Colonic mucosa (tissue), 4 donors: Measurements from ENCODE around the gene FOXL1. TPM values are rescaled to one million over a fixed set of nuclear protein-coding genes. Genes with fewer than 3 reads are reported as not detected.

Experiments
- DNase-seq: peaks from one replicate; pipeline ENCODE4 v3.0.0-alpha.2; 2020
- H3K27ac ChIP-seq: fragments of 200-600 bp; one replicate; pipeline ENCODE4 v1.8.0; 2021
- H3K27me3 ChIP-seq: fragments of 200-600 bp; one replicate; pipeline ENCODE4 v1.8.0; 2021
- H3K36me3 ChIP-seq: fragments of 200-600 bp; one replicate; pipeline ENCODE4 v1.8.0; 2021
- H3K4me1 ChIP-seq: fragments of 200-600 bp; one replicate; pipeline ENCODE4 v1.8.0; 2021; ENCODE audit warnings: mild to moderate bottlenecking
- H3K4me3 ChIP-seq: fragments of 200-600 bp; one replicate; pipeline ENCODE4 v1.8.0; 2021
- H3K9ac ChIP-seq, 2 donors: one replicate each; pipeline ENCODE4 v1.7.0; 2013; ENCODE audit warnings: control low read depth in 2 of 2, low read depth in 2 of 2, low read length in 2 of 2
- H3K9me3 ChIP-seq: fragments of 200-600 bp; one replicate; pipeline ENCODE4 v1.8.0; 2021
- CTCF ChIP-seq: fragments of 200-600 bp; IDR thresholded peaks from one replicate; pipeline ENCODE4 v1.8.0; 2022; ENCODE audit warnings: antibody characterized with exemption, mild to moderate bottlenecking
- intact Hi-C: fragments of 100-400 bp; cut with DNase I; formaldehyde crosslinking; loops from one replicate; pipeline ENCODE4 v1.14.1; 2022
- total RNA-seq, 2 donors: library from RNA; stranded (reverse); fragmentation: NEBNext Ultra II Directional in 1 of 2; extraction: Animal tissue kit (Norgen Biotek cat#: 25700) in 1 of 2; gene quantifications; one replicate each; pipeline ENCODE4 v1.2.1, GENCODE V29; 2021
- donor health status: healthy.
- donor health status: DM: no; HTN: no; CAD: no.
- donor health status: DM: no; HTN: no; CAD: no.

The FOXL1 gene
- total RNA-seq, 2 donors from 2014 or later: 2.5 to 3.2 TPM

- H3K27me3 ChIP-seq: no peaks in the 10 kb centered on the region
- H3K9ac ChIP-seq: no peak overlapping the region
- intact Hi-C loops: no loop called here
- H3K4me3 ChIP-seq: no peak overlapping the region
- TF ChIP-seq CTCF: no peak
- H3K4me1 ChIP-seq: no peaks in the 10 kb centered on the region
- no peaks in the 10 kb centered on the region for H3K9me3 ChIP-seq
- DNase-seq: no peak
- no peaks in the 10 kb centered on the region for H3K36me3 ChIP-seq
- no peak overlapping the region for H3K27ac ChIP-seq
Observed at GRCh38 chr16:86616906-86617305, 38.6 kb downstream of the FOXL1 start.

GRCh38 chr16:86618431-86619238 is 40.3 kb downstream of the FOXL1 start:
- Histone ChIP-seq H3K27ac (no peak overlapping the region), H3K9ac (no peak overlapping the region), H3K4me3 (no peak overlapping the region), H3K4me1 (no peaks in the 10 kb centered on the region), H3K27me3 (no peaks in the 10 kb centered on the region), H3K9me3 (no peaks in the 10 kb centered on the region), H3K36me3 (no peaks in the 10 kb centered on the region)
- intact Hi-C loops: no loop called here
- TF ChIP-seq CTCF: no peak
- DNase-seq: no peak

DNA sequence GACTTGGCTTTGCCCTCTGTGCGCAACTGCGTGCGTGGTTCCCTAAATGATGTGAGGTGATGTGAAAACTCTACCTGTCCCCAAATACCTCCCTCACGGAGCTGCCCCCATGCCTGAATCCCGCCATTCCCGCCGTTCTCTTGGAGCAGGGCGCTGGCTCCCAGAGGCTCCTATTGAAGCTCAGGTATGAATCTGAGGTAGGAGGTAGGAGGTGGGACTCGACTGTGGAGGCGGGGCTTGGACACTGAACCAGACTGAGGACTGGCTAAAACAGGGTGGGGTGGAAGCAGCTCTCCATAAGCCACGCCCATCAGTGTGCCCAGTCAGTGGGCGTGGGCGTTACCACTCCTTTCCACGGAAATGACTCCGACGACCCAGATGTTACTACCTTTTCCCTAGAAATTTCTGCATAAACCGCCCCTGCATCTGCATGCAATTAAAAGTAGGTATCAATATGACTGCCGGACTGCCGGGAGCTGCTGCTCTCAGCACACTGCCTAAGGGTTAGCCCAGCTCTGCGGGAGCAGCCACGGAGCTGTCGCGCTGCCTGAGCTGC is 41.0 kb downstream of the FOXL1 start:
- intact Hi-C loops: no loop called here
- H3K4me3 ChIP-seq: no peak overlapping the region
- H3K9ac ChIP-seq: no peak overlapping the region

DNA sequence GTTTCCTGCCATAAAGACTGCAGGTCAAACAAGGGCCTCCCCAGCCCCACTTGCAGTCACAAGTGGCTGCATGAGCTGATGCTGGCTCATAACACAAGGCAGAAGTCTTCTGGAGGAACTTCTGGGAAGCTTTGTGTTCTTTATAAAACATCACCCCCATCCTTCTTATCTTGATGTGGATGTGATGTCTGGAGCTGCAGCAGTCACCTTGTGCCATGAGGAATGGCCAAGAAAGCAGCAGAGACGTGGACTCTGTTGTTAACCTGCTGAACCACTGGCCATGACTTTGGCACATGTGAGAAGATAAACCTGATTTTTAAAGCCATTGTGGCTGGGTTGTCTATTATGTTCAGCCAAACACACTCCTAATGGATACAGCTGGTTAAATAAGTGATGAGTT is 41.8 kb downstream of the FOXL1 start:
- Histone ChIP-seq H3K27ac (no peak overlapping the region), H3K36me3 (no peaks in the 10 kb centered on the region), H3K4me3 (no peak overlapping the region), H3K9ac (no peak overlapping the region), H3K4me1 (no peaks in the 10 kb centered on the region), H3K27me3 (no peaks in the 10 kb centered on the region), H3K9me3 (no peaks in the 10 kb centered on the region)
- no peak for DNase-seq
- intact Hi-C loops: no loop called here
- no peak for TF ChIP-seq CTCF

More for the DNA sequence above, 41.0 kb downstream of the FOXL1 start:
- Histone ChIP-seq H3K27me3 (no peaks in the 10 kb centered on the region), H3K9me3 (no peaks in the 10 kb centered on the region), H3K4me1 (no peaks in the 10 kb centered on the region), H3K36me3 (no peaks in the 10 kb centered on the region), H3K27ac (no peak overlapping the region)
- TF ChIP-seq CTCF: no peak
- DNase-seq: no peak

GRCh38 chr16:86621966-86622365 is 43.6 kb downstream of the FOXL1 start:
- Histone ChIP-seq H3K27ac (no peak overlapping the region), H3K4me3 (no peak overlapping the region), H3K4me1 (no peaks in the 10 kb centered on the region), H3K9me3 (no peaks in the 10 kb centered on the region), H3K36me3 (no peaks in the 10 kb centered on the region), H3K9ac (no peak overlapping the region), H3K27me3 (no peaks in the 10 kb centered on the region)
- no peak for DNase-seq
- intact Hi-C loops: no loop called here
- no peak for TF ChIP-seq CTCF
